Neural progenitor cell (in vitro differentiated cells): ENCODE results near the gene LRRC18. TPM values are rescaled to one million over a fixed set of nuclear protein-coding genes. Genes with fewer than 3 reads are reported as not detected.

ENCODE experiments used
- DNase-seq: peaks from one replicate; pipeline ENCODE4 v3.0.0-alpha.2; 2016; ENCODE audit warnings: low spot score
- H2AFZ ChIP-seq: fragments of 200-600 bp; sonication (generic); replicated peaks from 2 replicates; pipeline ENCODE4 v1.6.1; 2016; ENCODE audit warnings: antibody characterized with exemption
- H3F3A ChIP-seq: fragments of 200-600 bp; sonication (generic); 2 replicates; pipeline ENCODE4 v1.6.1; 2016; ENCODE audit warnings: antibody characterized with exemption, low read depth
- H3K27ac ChIP-seq: fragments of 200-600 bp; sonication (generic); 2 replicates; pipeline ENCODE4 v1.5.1; 2016; ENCODE audit warnings: mild to moderate bottlenecking
- H3K27me3 ChIP-seq: fragments of 200-600 bp; sonication (generic); 2 replicates; pipeline ENCODE4 v1.6.1; 2016; ENCODE audit warnings: mild to moderate bottlenecking, moderate library complexity
- H3K36me3 ChIP-seq: fragments of 200-600 bp; sonication (generic); 2 replicates; pipeline ENCODE4 v1.5.1; 2016
- H3K4me1 ChIP-seq: fragments of 200-600 bp; sonication (generic); 2 replicates; pipeline ENCODE4 v1.6.1; 2016; ENCODE audit warnings: mixed run types
- H3K4me2 ChIP-seq: fragments of 200-600 bp; sonication (generic); 2 replicates; pipeline ENCODE4 v1.6.1; 2016
- H3K4me3 ChIP-seq: fragments of 200-600 bp; sonication (generic); 2 replicates; pipeline ENCODE4 v1.5.1; 2016
- H3K79me2 ChIP-seq: fragments of 200-600 bp; sonication (generic); 2 replicates; pipeline ENCODE4 v1.6.1; 2016; ENCODE audit warnings: low read depth
- H3K9ac ChIP-seq: fragments of 200-600 bp; sonication (generic); 2 replicates; pipeline ENCODE4 v1.6.1; 2016
- H3K9me3 ChIP-seq: fragments of 200-600 bp; sonication (generic); 2 replicates; pipeline ENCODE4 v1.5.1; 2016; ENCODE audit warnings: low read depth
- H4K20me1 ChIP-seq: fragments of 200-600 bp; sonication (generic); 2 replicates; pipeline ENCODE4 v1.6.1; 2016; ENCODE audit warnings: low read depth
- H3K27ac Mint-ChIP-seq: 3 replicates; pipeline ENCODE4 v1.8.0; 2021; ENCODE audit warnings: mixed read lengths
- H3K27me3 Mint-ChIP-seq: 2 replicates; pipeline ENCODE4 v1.8.0; 2022; ENCODE audit warnings: low read depth, mild to moderate bottlenecking, inconsistent platforms, moderate library complexity, mixed read lengths; ENCODE audit not compliant: insufficient read depth
- H3K36me3 Mint-ChIP-seq: 3 replicates; pipeline ENCODE4 v1.8.0; 2021; ENCODE audit warnings: mixed read lengths
- H3K4me1 Mint-ChIP-seq: 3 replicates; pipeline ENCODE4 v1.8.0; 2021; ENCODE audit warnings: mixed read lengths
- H3K4me3 Mint-ChIP-seq: 3 replicates; pipeline ENCODE4 v1.8.0; 2021; ENCODE audit warnings: mild to moderate bottlenecking, moderate library complexity, mixed read lengths
- H3K9me3 Mint-ChIP-seq: 3 replicates; pipeline ENCODE4 v1.8.0; 2020; ENCODE audit warnings: mixed read lengths
- EZH2 ChIP-seq: fragments of 200-600 bp; sonication (generic); IDR thresholded peaks from 2 replicates; pipeline ENCODE4 v1.6.1; 2017; ENCODE audit warnings: antibody characterized with exemption, mild to moderate bottlenecking, moderate library complexity
- EZH2phosphoT487 ChIP-seq: fragments of 200-600 bp; sonication (generic); IDR thresholded peaks from 2 replicates; pipeline ENCODE4 v1.6.1; 2017; ENCODE audit warnings: antibody characterized with exemption
- total RNA-seq: library from RNA; depleted of rRNA; stranded (reverse); fragments of >200 nt; gene quantifications from 2 replicates; pipeline ENCODE4 v1.2.3, GENCODE V29; 2015; ENCODE audit warnings: low replicate concordance
- TF ChIP-seq, protein P1 (sequence below): fragments of 200-600 bp; sonication (generic); IDR thresholded peaks from 2 replicates; pipeline ENCODE4 v1.5.1; 2017; ENCODE audit warnings: antibody characterized with exemption, mild to moderate bottlenecking

The LRRC18 gene
- total RNA-seq, 1 donor from 2014 or later, result not detected

DNA sequence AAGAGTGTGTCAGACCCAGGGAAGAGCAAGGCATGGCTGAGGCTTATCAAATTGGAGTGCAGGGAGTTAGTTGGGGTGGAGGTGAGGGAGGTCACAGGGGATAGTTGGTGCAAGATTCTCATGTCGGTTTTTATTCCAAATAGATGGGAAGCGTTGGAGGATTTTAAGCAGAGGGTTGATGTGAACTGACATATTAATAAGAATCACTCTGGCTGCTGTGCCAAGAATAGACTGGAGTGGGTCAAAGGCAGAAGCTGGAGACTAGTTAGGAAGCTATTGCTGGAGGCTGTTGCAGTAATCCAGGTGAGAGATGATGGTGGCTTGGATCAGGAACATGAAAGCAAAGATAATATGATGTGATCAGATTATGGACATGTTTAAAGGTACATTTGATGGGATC lies 36.5 kb downstream of the LRRC18 start:
- TF ChIP-seq EZH2 (no peak), EZH2phosphoT487 (no peak)
- TF ChIP-seq, protein P1, sequence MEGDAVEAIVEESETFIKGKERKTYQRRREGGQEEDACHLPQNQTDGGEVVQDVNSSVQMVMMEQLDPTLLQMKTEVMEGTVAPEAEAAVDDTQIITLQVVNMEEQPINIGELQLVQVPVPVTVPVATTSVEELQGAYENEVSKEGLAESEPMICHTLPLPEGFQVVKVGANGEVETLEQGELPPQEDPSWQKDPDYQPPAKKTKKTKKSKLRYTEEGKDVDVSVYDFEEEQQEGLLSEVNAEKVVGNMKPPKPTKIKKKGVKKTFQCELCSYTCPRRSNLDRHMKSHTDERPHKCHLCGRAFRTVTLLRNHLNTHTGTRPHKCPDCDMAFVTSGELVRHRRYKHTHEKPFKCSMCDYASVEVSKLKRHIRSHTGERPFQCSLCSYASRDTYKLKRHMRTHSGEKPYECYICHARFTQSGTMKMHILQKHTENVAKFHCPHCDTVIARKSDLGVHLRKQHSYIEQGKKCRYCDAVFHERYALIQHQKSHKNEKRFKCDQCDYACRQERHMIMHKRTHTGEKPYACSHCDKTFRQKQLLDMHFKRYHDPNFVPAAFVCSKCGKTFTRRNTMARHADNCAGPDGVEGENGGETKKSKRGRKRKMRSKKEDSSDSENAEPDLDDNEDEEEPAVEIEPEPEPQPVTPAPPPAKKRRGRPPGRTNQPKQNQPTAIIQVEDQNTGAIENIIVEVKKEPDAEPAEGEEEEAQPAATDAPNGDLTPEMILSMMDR, result no peak
- Histone ChIP-seq H3K9me3 (no peaks in the 10 kb centered on the region), H2AFZ (no peak overlapping the region), H3K4me1 (no peaks in the 10 kb centered on the region), H3K27me3 (no peaks in the 10 kb centered on the region), H3K27ac (no peak overlapping the region), H3K4me3 (no peak overlapping the region), H3K36me3 (no peaks in the 10 kb centered on the region), H4K20me1 (no peaks in the 10 kb centered on the region), H3K9ac (no peak overlapping the region), H3K4me2 (no peak overlapping the region), H3K79me2 (no peaks in the 10 kb centered on the region), H3F3A (no peaks in the 10 kb centered on the region)
- no peaks in the 10 kb centered on the region for H3K9me3 Mint-ChIP-seq
- no peak for DNase-seq
- H3K27ac Mint-ChIP-seq, result no peak overlapping the region
- H3K27me3 Mint-ChIP-seq, result peaks cover 8% of the 10 kb centered on the region
- H3K36me3 Mint-ChIP-seq, result no peaks in the 10 kb centered on the region
- H3K4me3 Mint-ChIP-seq, result no peak overlapping the region
- no peaks in the 10 kb centered on the region for H3K4me1 Mint-ChIP-seq

DNA sequence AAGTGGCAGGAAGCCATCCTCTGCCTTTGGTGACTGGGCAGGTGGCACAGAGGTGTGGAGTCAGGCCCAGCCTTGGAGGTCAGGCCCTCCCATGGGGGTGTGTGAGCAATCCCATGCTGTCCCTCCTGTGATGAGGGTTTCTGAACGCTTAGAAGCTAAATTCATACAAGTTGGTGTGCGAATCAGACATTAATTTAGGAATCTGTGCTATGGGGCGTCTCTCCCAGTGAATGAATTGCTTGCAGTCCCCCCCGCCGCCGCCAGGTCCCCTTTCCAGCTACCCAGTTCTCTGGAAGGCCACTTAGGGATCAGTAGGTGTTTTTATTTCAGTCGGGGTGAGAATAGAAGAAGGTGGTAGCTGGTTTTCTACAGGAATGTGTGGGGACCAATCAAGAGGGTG lies 37.5 kb downstream of the LRRC18 start:
- H3K36me3 Mint-ChIP-seq, result no peaks in the 10 kb centered on the region
- no peak overlapping the region for H2AFZ ChIP-seq

DNA sequence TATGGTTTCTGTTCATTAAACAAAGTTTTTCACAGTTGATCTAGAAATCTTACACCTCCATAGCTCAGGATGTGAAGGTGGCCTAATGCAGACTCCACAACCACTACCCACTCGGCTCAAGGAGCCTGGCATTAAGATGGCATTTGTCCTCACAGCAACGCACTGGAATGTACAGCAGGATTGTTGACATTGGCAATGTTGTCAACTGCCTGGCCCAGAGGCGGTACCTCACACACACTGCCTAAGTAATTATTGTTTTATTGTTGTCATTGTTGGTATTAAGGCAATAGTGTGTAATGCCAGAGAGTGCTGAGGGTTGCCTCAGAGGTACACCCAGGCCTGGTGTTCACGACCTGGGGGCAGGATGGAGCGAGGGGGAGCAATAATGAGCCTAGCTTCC lies 38.3 kb downstream of the LRRC18 start:
- Mint-ChIP-seq H3K27ac (no peak overlapping the region), H3K9me3 (no peaks in the 10 kb centered on the region), H3K4me1 (no peaks in the 10 kb centered on the region), H3K4me3 (no peak overlapping the region), H3K36me3 (no peaks in the 10 kb centered on the region), H3K27me3 (peaks cover 5% of the 10 kb centered on the region)
- TF ChIP-seq EZH2phosphoT487 (no peak), EZH2 (no peak)
- TF ChIP-seq, protein P1, result no peak
- Histone ChIP-seq H3K27me3 (no peaks in the 10 kb centered on the region), H2AFZ (no peak overlapping the region), H3F3A (no peaks in the 10 kb centered on the region), H3K4me1 (no peaks in the 10 kb centered on the region), H3K9me3 (no peaks in the 10 kb centered on the region), H4K20me1 (no peaks in the 10 kb centered on the region), H3K9ac (no peak overlapping the region), H3K79me2 (no peaks in the 10 kb centered on the region), H3K27ac (no peak overlapping the region), H3K4me2 (no peak overlapping the region), H3K4me3 (no peak overlapping the region), H3K36me3 (no peaks in the 10 kb centered on the region)
- no peak for DNase-seq

More for the DNA sequence above, 37.5 kb downstream of the LRRC18 start:
- H3K4me1 ChIP-seq, result no peaks in the 10 kb centered on the region
- H3K36me3 ChIP-seq, result no peaks in the 10 kb centered on the region
- no peak for DNase-seq
- no peaks in the 10 kb centered on the region for H4K20me1 ChIP-seq
- no peaks in the 10 kb centered on the region for H3K79me2 ChIP-seq
- H3K27ac Mint-ChIP-seq, result no peak overlapping the region
- TF ChIP-seq EZH2phosphoT487 (no peak), EZH2 (no peak)
- TF ChIP-seq, protein P1, result no peak
- H3K4me3 Mint-ChIP-seq, result no peak overlapping the region
- no peaks in the 10 kb centered on the region for H3K9me3 ChIP-seq
- no peak overlapping the region for H3K4me2 ChIP-seq
- H3K27ac ChIP-seq, result no peak overlapping the region
- H3K27me3 Mint-ChIP-seq, result peaks cover 5% of the 10 kb centered on the region
- no peaks in the 10 kb centered on the region for H3K27me3 ChIP-seq
- no peak overlapping the region for H3K4me3 ChIP-seq
- H3K9me3 Mint-ChIP-seq, result no peaks in the 10 kb centered on the region
- H3F3A ChIP-seq, result no peaks in the 10 kb centered on the region
- no peaks in the 10 kb centered on the region for H3K4me1 Mint-ChIP-seq
- H3K9ac ChIP-seq, result no peak overlapping the region
